Fibroblast of villous mesenchyme (primary cell): ENCODE measurements around the gene COQ9. TPM values are rescaled to one million over a fixed set of nuclear protein-coding genes. Genes with fewer than 3 reads are reported as not detected.

ENCODE experiments used
- DNase-seq: peaks from one replicate; pipeline ENCODE4 v3.0.0-alpha.2; 2010; ENCODE audit warnings: low read depth
- H3K4me3 ChIP-seq: 2 replicates; pipeline ENCODE4 v1.5.1; 2011; ENCODE audit warnings: low read depth, mild to moderate bottlenecking, low read length
- total RNA-seq: library from RNA; depleted of rRNA; stranded (reverse); fragments of >200 nt; gene quantifications from 2 replicates; pipeline ENCODE4 v1.2.3, GENCODE V29; 2012
- TF ChIP-seq, protein P1 (sequence below): IDR thresholded peaks from 2 replicates; pipeline ENCODE4 v1.5.1; 2012; ENCODE audit warnings: low read depth, mild to moderate bottlenecking, low read length; ENCODE audit not compliant: insufficient read depth

COQ9 gene
- total RNA-seq, 1 donor, result 44.5 TPM

DNA sequence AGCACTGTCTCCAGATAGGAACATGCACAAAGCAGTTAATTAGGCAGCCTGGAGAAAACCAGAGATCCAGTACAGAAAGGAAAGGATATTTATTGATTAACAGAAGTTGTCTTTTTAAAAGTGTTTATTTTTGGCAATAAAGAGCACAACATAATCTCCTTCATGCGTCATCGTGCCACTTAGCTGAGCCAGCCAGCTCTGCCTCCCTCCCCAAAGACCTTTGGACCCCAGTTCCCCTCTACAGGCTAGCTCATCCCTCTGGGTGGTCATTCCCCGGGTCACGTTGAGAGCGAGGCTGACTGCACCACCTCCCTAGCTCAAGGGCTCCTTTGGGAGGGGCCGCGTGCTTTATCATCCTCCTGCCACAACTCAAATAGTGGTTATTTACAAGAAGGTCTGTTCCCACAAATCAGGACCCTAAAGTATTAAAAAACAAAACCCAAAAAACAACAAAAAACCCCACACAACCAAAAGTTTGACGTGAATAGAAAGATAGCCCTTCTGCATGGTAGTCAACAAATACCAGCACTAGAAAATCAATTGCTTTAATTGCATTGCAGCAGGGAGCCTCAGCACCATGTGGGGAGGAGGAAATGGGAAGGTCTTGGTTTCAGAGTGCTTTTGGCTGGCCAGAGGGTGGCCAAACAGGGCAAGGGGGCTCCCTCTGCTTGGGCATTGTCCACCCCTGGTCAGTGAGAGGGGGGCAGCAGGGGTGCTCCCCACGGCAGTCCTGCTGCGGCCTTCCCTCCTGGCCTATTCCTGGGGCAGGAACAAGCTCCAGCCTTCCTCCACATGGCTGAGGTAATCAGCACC is 24.8 kb downstream of the COQ9 start:
- H3K4me3 ChIP-seq, result no peak overlapping the region
- DNase-seq, result peak; percentile 31
- TF ChIP-seq, protein P1, sequence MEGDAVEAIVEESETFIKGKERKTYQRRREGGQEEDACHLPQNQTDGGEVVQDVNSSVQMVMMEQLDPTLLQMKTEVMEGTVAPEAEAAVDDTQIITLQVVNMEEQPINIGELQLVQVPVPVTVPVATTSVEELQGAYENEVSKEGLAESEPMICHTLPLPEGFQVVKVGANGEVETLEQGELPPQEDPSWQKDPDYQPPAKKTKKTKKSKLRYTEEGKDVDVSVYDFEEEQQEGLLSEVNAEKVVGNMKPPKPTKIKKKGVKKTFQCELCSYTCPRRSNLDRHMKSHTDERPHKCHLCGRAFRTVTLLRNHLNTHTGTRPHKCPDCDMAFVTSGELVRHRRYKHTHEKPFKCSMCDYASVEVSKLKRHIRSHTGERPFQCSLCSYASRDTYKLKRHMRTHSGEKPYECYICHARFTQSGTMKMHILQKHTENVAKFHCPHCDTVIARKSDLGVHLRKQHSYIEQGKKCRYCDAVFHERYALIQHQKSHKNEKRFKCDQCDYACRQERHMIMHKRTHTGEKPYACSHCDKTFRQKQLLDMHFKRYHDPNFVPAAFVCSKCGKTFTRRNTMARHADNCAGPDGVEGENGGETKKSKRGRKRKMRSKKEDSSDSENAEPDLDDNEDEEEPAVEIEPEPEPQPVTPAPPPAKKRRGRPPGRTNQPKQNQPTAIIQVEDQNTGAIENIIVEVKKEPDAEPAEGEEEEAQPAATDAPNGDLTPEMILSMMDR, result no peak

DNA sequence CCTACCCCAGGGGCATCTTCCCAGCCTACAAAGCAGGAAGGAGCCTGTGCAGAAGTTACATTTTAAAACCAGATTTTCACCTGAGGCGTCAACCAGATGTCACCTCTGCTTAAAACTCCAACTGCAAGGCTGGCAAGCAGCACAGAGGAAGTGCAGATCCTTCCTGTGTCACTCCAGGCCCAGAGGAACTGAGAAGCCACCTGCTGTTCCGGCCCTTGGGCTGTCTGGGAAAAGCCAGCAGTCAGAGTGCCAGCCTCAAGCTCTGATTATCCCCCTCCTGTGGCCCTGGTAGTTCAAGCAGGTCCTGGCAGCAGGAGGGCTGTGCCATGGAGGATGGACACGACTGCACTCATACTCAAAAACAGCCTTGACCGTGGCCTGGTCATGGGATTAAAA is 25.4 kb downstream of the COQ9 start:
- H3K4me3 ChIP-seq, result no peak overlapping the region
- TF ChIP-seq, protein P1, result no peak
- no peak for DNase-seq

DNA sequence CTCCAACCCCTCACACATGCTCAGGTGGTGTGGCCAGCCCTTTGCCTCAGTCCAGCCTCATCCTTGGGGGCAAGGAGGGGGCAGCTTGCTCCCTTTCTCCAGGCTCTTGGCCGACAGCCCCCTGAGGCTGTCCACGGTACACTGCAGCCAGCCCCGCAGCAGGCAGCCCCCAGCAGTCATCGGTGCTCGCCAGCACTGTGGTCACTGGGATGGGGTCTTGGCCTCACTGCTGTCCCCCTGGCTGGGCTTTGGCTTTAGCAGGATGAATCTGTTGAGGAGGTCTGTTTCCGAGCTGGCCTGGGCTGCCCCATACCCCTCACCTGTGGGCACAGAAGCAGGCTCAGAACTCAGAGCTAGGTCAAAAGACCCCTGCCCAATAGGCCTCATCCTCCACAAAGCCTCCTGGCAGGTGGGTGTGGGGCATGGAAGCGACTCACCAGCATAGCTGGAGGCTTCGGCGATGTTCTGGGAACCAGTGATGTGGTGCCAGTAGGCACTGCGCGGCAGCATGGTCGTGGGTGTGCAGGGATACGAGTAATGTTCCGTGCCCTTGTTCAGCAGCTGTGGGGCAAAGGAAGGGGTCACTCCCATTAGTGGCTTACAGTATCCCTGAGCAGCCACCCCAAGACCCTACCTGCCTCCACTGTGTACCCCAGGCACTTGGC is 26.0 kb downstream of the COQ9 start:
- TF ChIP-seq, protein P1, result no peak
- DNase-seq, result no peak
- H3K4me3 ChIP-seq, result no peak overlapping the region

DNA sequence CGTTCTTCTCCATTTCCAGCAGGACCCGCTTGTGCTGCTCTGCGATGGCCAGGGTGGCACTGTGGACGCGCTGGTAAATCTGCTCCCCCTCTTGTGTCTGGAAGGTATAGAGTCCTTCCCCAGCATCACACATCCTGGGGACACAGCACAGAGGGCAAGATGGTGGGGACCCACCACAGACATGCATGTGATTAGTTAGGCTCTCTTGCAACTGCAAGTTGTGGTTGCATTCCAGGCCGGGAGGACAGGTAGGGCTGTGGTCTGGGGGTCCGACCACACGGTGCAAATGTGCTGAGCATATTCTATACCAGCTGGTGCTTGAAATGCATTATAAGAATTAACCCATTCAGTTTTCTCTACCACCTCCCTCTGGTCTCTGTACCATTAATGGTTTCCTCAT is 26.6 kb downstream of the COQ9 start:
- H3K4me3 ChIP-seq, result no peak overlapping the region
- no peak for DNase-seq
- TF ChIP-seq, protein P1, result no peak

DNA sequence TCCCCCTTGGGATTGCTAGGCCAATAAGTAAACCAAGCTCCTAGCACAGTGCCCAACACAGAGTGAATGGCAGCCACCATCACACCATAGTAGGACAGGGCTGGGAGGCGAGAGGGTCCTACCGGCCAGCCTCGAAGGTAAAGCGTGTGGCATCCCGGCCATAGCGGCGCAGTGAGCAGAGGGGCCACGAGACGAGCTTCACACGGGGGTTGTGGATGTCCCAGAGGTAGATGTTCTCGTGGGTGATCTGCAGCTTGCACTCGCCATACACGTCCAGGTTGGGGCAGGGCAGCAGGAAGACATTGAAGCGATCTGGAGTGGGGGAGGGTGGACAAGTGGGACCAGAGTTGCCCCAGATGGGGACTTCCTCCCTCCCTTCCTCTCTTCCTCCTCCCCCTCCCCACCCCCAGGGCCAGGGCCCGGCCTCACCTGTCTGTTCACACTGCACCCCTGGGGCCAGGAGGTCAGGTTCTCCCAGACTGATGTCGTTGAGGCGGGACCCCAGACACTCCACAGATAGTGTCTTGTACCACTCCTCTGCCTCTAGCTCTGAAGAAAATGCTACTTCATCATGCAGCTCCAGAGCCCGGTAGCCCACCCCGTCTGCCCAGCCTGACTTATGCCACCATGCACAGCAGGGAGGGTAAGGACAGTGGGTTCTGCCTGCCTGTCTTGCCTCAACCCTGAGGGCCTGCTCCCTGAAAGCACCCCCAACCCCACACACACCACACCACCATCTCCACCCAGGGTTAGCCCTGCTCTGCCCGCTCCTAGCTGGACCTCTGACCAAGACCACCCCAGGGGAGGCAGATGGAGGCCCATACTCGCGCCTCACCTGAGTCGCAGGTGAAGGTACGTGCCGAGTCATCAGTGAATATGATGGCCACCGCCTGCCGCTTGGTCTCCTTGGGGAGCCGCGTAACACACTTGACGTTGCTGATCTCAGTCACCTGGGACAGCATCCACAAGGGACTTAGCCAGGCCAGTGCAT is 27.7 kb downstream of the COQ9 start:
- H3K4me3 ChIP-seq, result no peak overlapping the region
- TF ChIP-seq, protein P1, result no peak
- no peak for DNase-seq

DNA sequence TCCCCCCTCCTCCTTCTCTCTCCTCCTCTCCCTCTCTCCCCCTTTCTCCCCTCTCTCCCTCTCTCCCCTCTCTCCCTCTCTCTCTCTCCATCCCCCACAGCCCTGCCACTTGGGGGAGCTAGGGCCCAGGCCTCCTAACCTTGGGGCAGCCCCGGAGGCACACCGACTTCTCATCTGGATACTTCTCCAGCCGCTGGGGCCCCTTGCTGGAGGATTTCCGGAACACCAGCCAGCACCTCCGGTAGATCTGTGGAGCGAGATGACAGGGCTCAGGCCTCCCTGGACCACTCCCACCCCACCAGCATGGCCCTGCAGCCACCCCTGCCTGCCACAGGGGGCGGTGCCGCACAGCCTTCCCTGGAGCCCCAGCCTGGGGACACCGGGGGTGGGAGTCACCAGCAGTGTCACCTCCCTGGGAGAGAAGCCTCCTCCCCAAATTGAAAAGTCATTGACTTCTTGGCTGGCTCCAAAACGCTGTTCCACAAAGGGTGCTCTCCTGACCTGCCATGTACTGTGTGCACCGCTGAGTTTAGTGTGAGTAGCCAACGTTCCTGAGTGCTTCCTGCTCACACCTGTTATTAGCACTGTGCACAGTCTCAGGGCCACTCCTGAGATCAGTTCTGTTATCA is 28.5 kb downstream of the COQ9 start:
- no peak overlapping the region for H3K4me3 ChIP-seq
- TF ChIP-seq, protein P1, result peak; percentile 61
- peak; percentile 30 for DNase-seq
